K562 (cell line): ENCODE measurements around the gene MECR. TPM values are rescaled to one million over a fixed set of nuclear protein-coding genes. Genes with fewer than 3 reads are reported as not detected.

Experiments used
- ATAC-seq: fragments of 200-7000 bp; cut with Tn5 transposase; 3 replicates; pipeline ENCODE4 v1.9.1; 2020; ENCODE audit warnings: moderate library complexity
- BruUV-seq: library from RNA; stranded (reverse); fragments of 400-500 nt; replicated peaks from 2 replicates; lab custom pipeline; 2021; lab: Mats Ljungman, UMichigan
- CTCF ChIA-PET: fragments of 300-600 bp; formaldehyde crosslinking; extraction: SDS; loops from one replicate; lab custom pipeline; 2021; ENCODE audit warnings: low intra/inter-chr PET ratio; lab: Yijun Ruan, JAX
- POLR2A ChIA-PET: fragments of 300-600, 350-650 bp; sonication (Branson Sonifier 250); formaldehyde crosslinking; extraction: SDS; loops from one replicate; lab custom pipeline; 2021; ENCODE audit warnings: antibody characterized with exemption, inconsistent platforms; lab: Yijun Ruan, JAX
- DNase-seq, 4 experiments: peaks; one replicate each; pipeline versions ENCODE4 v3.0.0 to v3.0.0-alpha.2; 2011 to 2018; ENCODE audit warnings: low spot score in 3 of 4, mixed read lengths in 3 of 4; ENCODE audit errors: extremely low read depth in 1 of 4
- FAIRE-seq: peaks from 2 replicates; lab custom pipeline; 2011; peaks lifted over from hg19 to GRCh38; lab: Jason Lieb, UNC
- H2AFZ ChIP-seq: 2 replicates; pipeline ENCODE4 v1.6.0; 2011; ENCODE audit warnings: low read depth, low read length, control low read depth, inconsistent platforms
- H3K27ac ChIP-seq: fragments of 200-600 bp; 3 replicates; pipeline ENCODE4 v1.8.0; 2011; ENCODE audit warnings: low read depth, mild to moderate bottlenecking, control low read depth, inconsistent platforms, low read length, moderate library complexity, mixed read lengths; ENCODE audit errors: extremely low read depth
- H3K27me3 ChIP-seq, 2 experiments: fragments of 300-600 bp in 1 of 2; 2 replicates in 1 of 2; 3 replicates in 1 of 2; pipeline versions ENCODE4 v1.6.0 to v1.8.0; 2011; ENCODE audit warnings: inconsistent platforms in 2 of 2, low read length in 2 of 2, mild to moderate bottlenecking in 1 of 2, mixed read lengths in 1 of 2, moderate library complexity in 1 of 2; ENCODE audit not compliant: control insufficient read depth in 2 of 2, insufficient read depth in 2 of 2
- H3K36me3 ChIP-seq: fragments of 300-600 bp; 3 replicates; pipeline ENCODE4 v1.8.0; 2011; ENCODE audit warnings: mild to moderate bottlenecking, low read length, inconsistent platforms; ENCODE audit not compliant: control insufficient read depth, insufficient read depth
- H3K4me1 ChIP-seq, 2 experiments: fragments of 200-600 bp in 1 of 2; replicated peaks in 1 of 2; 2 replicates in 1 of 2; 3 replicates in 1 of 2; pipeline versions ENCODE4 v1.5.1 to v1.8.0; 2011; ENCODE audit warnings: inconsistent platforms in 2 of 2, low read length in 2 of 2, mild to moderate bottlenecking in 1 of 2, mixed read lengths in 1 of 2, moderate library complexity in 1 of 2; ENCODE audit not compliant: control insufficient read depth in 2 of 2, insufficient read depth in 2 of 2
- H3K4me2 ChIP-seq: 2 replicates; pipeline ENCODE4 v1.6.1; 2011; ENCODE audit warnings: low read length, control low read depth, inconsistent platforms, mixed read lengths; ENCODE audit not compliant: insufficient read depth
- H3K4me3 ChIP-seq: fragments of 200-600 bp; sonication (generic), shearing (Covaris generic); 2 replicates; pipeline ENCODE4 v1.5.1; 2016; ENCODE audit warnings: control low read depth, inconsistent platforms
- H3K79me2 ChIP-seq: fragments of 200-600 bp; 3 replicates; pipeline ENCODE4 v1.8.0; 2011; ENCODE audit warnings: low read length, inconsistent platforms; ENCODE audit not compliant: control insufficient read depth, insufficient read depth
- H3K9ac ChIP-seq, 2 experiments: 2 replicates each; pipeline versions ENCODE4 v1.6.0 to v1.6.1; 2011; ENCODE audit warnings: low read depth in 2 of 2, low read length in 2 of 2, control low read depth in 1 of 2, inconsistent platforms in 1 of 2, mild to moderate bottlenecking in 1 of 2, mixed read lengths in 1 of 2; ENCODE audit not compliant: insufficient read depth in 1 of 2
- H3K9me1 ChIP-seq: one replicate; pipeline ENCODE4 v1.6.0; 2011; ENCODE audit warnings: inconsistent platforms, mild to moderate bottlenecking, low read length, moderate library complexity; ENCODE audit not compliant: control insufficient read depth, insufficient read depth
- H3K9me3 ChIP-seq: replicated peaks from 2 replicates; pipeline ENCODE4 v1.5.1; 2011; ENCODE audit warnings: low read depth, low read length, inconsistent platforms; ENCODE audit not compliant: control insufficient read depth, insufficient read depth
- H4K20me1 ChIP-seq: replicated peaks from 2 replicates; pipeline ENCODE4 v1.6.1; 2011; ENCODE audit warnings: low read length, inconsistent platforms, mixed read lengths; ENCODE audit not compliant: control insufficient read depth, insufficient read depth
- ARNT ChIP-seq, 2 experiments: fragments of 450-650 bp; IDR thresholded peaks; 2 replicates each; pipeline ENCODE4 v1.6.1; 2016; ENCODE audit warnings: mild to moderate bottlenecking in 1 of 2
- ATF7 ChIP-seq: fragments of 450-650 bp; IDR thresholded peaks from 2 replicates; pipeline ENCODE4 v1.7.1; 2014; ENCODE audit warnings: mild to moderate bottlenecking, moderate library complexity
- CEBPB ChIP-seq: fragments of 450-650 bp; IDR thresholded peaks from 2 replicates; pipeline ENCODE4 v1.6.1; 2016; ENCODE audit warnings: missing genetic modification characterization, missing compliant biosample characterization
- GABPB1 ChIP-seq: sonication (generic); formaldehyde crosslinking; IDR thresholded peaks from 2 replicates; pipeline ENCODE4 v1.8.0; 2022; ENCODE audit warnings: mild to moderate bottlenecking, missing genetic modification reagents
- GTF2A2 ChIP-seq: IDR thresholded peaks from 2 replicates; pipeline ENCODE4 v1.6.1; 2016; ENCODE audit warnings: mild to moderate bottlenecking, missing genetic modification characterization, missing compliant biosample characterization
- HDAC1 ChIP-seq, 2 experiments: fragments of 450-650 bp; IDR thresholded peaks; 2 replicates each; pipeline ENCODE4 v1.6.1; 2016 to 2017; ENCODE audit warnings: inconsistent platforms in 1 of 2, mild to moderate bottlenecking in 1 of 2, moderate library complexity in 1 of 2
- HIVEP1 ChIP-seq: fragments of 250-450 bp; sonication (Bioruptor Pico); IDR thresholded peaks from 2 replicates; pipeline ENCODE4 v1.4.0; 2020; ENCODE audit warnings: mild to moderate bottlenecking
- HLTF ChIP-seq: fragments of 450-650 bp; IDR thresholded peaks from 2 replicates; pipeline ENCODE4 v1.6.1; 2016
- KDM5B ChIP-seq: fragments of 200-600 bp; sonication (generic); IDR thresholded peaks from 2 replicates; pipeline ENCODE4 v1.6.1; 2012; ENCODE audit warnings: low read depth, mild to moderate bottlenecking, moderate library complexity, low read length, control low read depth, inconsistent platforms; ENCODE audit not compliant: insufficient replicate concordance
- KLF16 ChIP-seq: IDR thresholded peaks from 2 replicates; pipeline ENCODE4 v1.6.1; 2016; ENCODE audit warnings: antibody characterized with exemption
- MAFG ChIP-seq: fragments of 450-650 bp; conservative IDR thresholded peaks from 2 replicates; pipeline ENCODE4 v1.6.1; 2016; ENCODE audit warnings: missing genetic modification characterization, missing compliant biosample characterization
- MCM2 ChIP-seq: fragments of 450-650 bp; IDR thresholded peaks from 2 replicates; pipeline ENCODE4 v1.6.1; 2017; ENCODE audit warnings: low read depth, mild to moderate bottlenecking
- POLR2A ChIP-seq: fragments of 450-650 bp; conservative IDR thresholded peaks from 2 replicates; pipeline ENCODE4 v1.6.1; 2016
- POLR2AphosphoS5 ChIP-seq: IDR thresholded peaks from 2 replicates; pipeline ENCODE4 v1.6.1; 2011; ENCODE audit warnings: mild to moderate bottlenecking, low read depth, low read length, moderate library complexity; ENCODE audit not compliant: control insufficient read depth, insufficient read depth
- SAFB2 ChIP-seq: fragments of 200-400 bp; formaldehyde crosslinking; IDR thresholded peaks from 2 replicates; pipeline ENCODE4 v1.6.1; 2018; ENCODE audit warnings: borderline replicate concordance, low read length, low read depth, moderate library complexity; ENCODE audit not compliant: severe bottlenecking
- ZNF124 ChIP-seq: sonication (generic); formaldehyde crosslinking; IDR thresholded peaks from 2 replicates; pipeline ENCODE4 v1.8.1; 2022; ENCODE audit warnings: missing genetic modification reagents
- ZNF212 ChIP-seq: fragments of 450-650 bp; formaldehyde crosslinking; IDR thresholded peaks from 2 replicates; pipeline ENCODE4 v1.4.0; 2020; ENCODE audit warnings: mild to moderate bottlenecking
- ZNF41 ChIP-seq: fragments of 250-450 bp; sonication (Bioruptor Pico); conservative IDR thresholded peaks from 2 replicates; pipeline ENCODE4 v1.4.0; 2020; ENCODE audit warnings: mild to moderate bottlenecking
- ZNF699 ChIP-seq: fragments of 250-450 bp; sonication (Bioruptor Pico); IDR thresholded peaks from 2 replicates; pipeline ENCODE4 v1.8.0; 2021; ENCODE audit warnings: mild to moderate bottlenecking, moderate library complexity; ENCODE audit not compliant: insufficient replicate concordance
- WGBS: fragments of 100-300 bp; shearing (Covaris generic); methylation state at CpG from one replicate; pipeline ENCODE4 v1.1.6; 2016; ENCODE audit warnings: low coverage, mixed read lengths; ENCODE audit not compliant: insufficient coverage; ENCODE audit errors: missing lambda C conversion rate; 5-methylcytosine and 5-hydroxymethylcytosine counted together
- in situ Hi-C: fragments of 300-500 bp; cut with MboI; formaldehyde crosslinking; loops from 4 replicates; pipeline ENCODE4 v1.15.0; 2018; ENCODE audit warnings: inconsistent platforms, mixed read lengths
- intact Hi-C: fragments of 100-400 bp; cut with micrococcal nuclease; formaldehyde crosslinking; loops from 2 replicates; pipeline ENCODE4 v1.14.2; 2022
- polyA plus RNA-seq, 8 experiments: library from polyadenylated mRNA; depleted of rRNA in 4 of 8; stranded (reverse) in 5 of 8; unstranded in 3 of 8; fragments of >200 nt; fragmentation: Nextera tagmentation in 2 of 8; fragmentation: Illumina TruSeq in 1 of 8; extraction: Ambion mirVana in 2 of 8; extraction: Trizol in 1 of 8; gene quantifications; 2 replicates each; pipeline versions ENCODE4 v1.2.1 to v1.2.3, GENCODE V29; 2011 to 2014; ENCODE audit warnings: inconsistent platforms in 1 of 8, missing spikeins in 1 of 8
- total RNA-seq, 7 experiments: library from RNA; depleted of rRNA in 6 of 7; stranded (reverse); fragments of >200 nt in 6 of 7; fragmentation: Illumina TruSeq in 2 of 7; extraction: Trizol in 2 of 7; gene quantifications; 2 replicates each; pipeline versions ENCODE4 v1.2.1 to v1.2.3, GENCODE V29; 2011 to 2021; ENCODE audit warnings: low replicate concordance in 1 of 7
- TF ChIP-seq, protein P1 (sequence below): fragments of 450-650 bp; formaldehyde crosslinking; conservative IDR thresholded peaks from 2 replicates; pipeline ENCODE4 v1.4.0; 2022; ENCODE audit warnings: mild to moderate bottlenecking, missing genetic modification characterization
- TF ChIP-seq, protein P2 (sequence below): fragments of 200-800 bp; sonication (Bioruptor generic); IDR thresholded peaks from 2 replicates; pipeline ENCODE4 v1.6.1; 2017; ENCODE audit warnings: missing genetic modification characterization, missing compliant biosample characterization

Gene MECR
- total and polyA plus RNA-seq, 9 of the 15 experiments (the other 6 are each of a cell fraction or from before 2014, with no cell fraction given): 10.4 to 58.6 (median 42.9) TPM

DNA sequence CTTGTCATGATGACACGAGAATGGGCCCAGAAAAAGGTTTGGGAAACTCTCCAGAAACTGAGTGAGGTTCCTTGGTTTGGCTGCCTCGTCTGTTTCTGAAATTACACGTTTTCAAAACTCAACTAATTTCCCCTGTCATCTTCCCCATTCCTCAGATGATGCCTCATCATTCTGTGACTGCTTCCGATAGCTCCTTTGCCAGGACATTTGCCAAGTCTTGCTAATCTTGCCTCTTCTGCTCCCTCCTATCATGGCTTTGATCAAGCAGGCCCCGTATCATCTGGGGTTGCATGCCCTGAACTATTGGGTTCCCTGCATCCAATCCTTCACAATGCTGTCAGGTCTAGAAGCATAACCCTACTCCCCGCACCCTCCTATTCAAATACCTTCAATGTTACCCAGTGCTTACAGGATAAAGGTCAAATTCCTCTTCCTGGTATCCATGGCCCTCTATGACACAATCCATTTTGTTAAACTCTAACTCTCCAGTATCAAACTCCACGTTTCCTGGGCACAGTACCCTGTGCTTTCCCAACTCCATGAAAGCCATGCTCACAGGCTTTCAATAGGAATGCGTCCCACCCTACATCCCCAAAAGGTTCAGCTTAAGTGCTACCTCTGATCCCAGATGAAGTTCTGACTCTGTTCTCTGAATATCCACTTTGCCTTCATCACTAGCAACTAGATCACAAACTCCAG is 84.8 kb downstream of the MECR start (continued):
- TF ChIP-seq POLR2AphosphoS5 (peak; percentile 61; the same call in 1 of the 2 replicates), POLR2A (peak; percentile 69), GTF2A2 (no peak), ATF7 (peak; percentile 6; the same call in 1 of the 2 replicates), KLF16 (0 out of 2 replicates have a peak, but pooled peaks have one; percentile 12), MAFG (tag) (peak; percentile 49; the same call in 1 of the 2 replicates)

DNA sequence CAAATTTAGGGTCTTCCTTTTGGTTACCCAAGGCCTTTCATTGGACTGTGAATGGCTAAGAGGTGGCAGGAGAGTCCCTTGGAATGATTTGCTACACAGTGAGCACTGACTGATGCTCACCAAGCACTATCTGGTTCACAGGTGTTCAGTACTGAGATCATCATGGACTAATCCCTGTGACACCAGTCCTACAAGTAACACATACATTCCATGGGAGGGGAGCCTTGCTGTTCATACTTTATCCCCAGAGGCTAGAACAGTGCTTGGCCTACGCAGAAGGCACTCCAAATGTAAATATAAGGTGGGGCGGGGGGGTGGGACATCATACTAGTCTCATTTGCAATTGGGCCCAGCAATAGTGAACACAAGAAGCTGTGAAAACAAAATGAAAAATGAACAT is 86.6 kb downstream of the MECR start:
- no peak overlapping the region for H3K9ac ChIP-seq
- 95% methylated on average over 2 of the region's 2 CpGs for WGBS
- FAIRE-seq (peak; percentile 6), DNase-seq (peak in 1 of 4 experiments; percentile 23), ATAC-seq (peak; percentile 9; the same call in 1 of the 3 replicates)
- peaks cover 38% of the 10 kb centered on the region for H3K36me3 ChIP-seq
- in situ Hi-C loops: no loop called here
- H4K20me1 ChIP-seq: no peaks in the 10 kb centered on the region
- intact Hi-C loops: no loop called here
- ChIA-PET CTCF (no interaction called here), POLR2A (interaction anchor here (0.6 to 2.9 kb wide), 8 partner anchors 8 to 108 kb away, joined by 3 to 12 read pairs (median 4); partner anchors contain the start of gene SRSF4)
- no TSS peak for BruUV-seq
- no peaks in the 10 kb centered on the region; the same call in 2 of the 3 replicates for H3K79me2 ChIP-seq
- no peaks in the 10 kb centered on the region for H3K9me3 ChIP-seq
- no peaks in the 10 kb centered on the region for H3K9me1 ChIP-seq
- no peak overlapping the region for H3K4me3 ChIP-seq
- TF ChIP-seq HDAC1 (IDR thresholded peaks at IDR 0.05): no peak
- no peak for TF ChIP-seq ZNF41 (CRISPR knock-in tag)
- TF ChIP-seq, protein P1, sequence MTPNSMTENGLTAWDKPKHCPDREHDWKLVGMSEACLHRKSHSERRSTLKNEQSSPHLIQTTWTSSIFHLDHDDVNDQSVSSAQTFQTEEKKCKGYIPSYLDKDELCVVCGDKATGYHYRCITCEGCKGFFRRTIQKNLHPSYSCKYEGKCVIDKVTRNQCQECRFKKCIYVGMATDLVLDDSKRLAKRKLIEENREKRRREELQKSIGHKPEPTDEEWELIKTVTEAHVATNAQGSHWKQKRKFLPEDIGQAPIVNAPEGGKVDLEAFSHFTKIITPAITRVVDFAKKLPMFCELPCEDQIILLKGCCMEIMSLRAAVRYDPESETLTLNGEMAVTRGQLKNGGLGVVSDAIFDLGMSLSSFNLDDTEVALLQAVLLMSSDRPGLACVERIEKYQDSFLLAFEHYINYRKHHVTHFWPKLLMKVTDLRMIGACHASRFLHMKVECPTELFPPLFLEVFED: no peak
- TF ChIP-seq MCM2: no peak
- TF ChIP-seq ZNF124: no peak
- TF ChIP-seq GABPB1 (CRISPR knock-in tag): no peak
- no peak for TF ChIP-seq HIVEP1 (CRISPR knock-in tag)
- TF ChIP-seq, protein P2, sequence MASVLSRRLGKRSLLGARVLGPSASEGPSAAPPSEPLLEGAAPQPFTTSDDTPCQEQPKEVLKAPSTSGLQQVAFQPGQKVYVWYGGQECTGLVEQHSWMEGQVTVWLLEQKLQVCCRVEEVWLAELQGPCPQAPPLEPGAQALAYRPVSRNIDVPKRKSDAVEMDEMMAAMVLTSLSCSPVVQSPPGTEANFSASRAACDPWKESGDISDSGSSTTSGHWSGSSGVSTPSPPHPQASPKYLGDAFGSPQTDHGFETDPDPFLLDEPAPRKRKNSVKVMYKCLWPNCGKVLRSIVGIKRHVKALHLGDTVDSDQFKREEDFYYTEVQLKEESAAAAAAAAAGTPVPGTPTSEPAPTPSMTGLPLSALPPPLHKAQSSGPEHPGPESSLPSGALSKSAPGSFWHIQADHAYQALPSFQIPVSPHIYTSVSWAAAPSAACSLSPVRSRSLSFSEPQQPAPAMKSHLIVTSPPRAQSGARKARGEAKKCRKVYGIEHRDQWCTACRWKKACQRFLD (CRISPR knock-in tag): no peak
- TF ChIP-seq ZNF699 (CRISPR knock-in tag): no peak
- TF ChIP-seq KDM5B: no peak
- TF ChIP-seq HLTF: no peak
- TF ChIP-seq SAFB2: no peak
- TF ChIP-seq CEBPB (tag): no peak
- no peak for TF ChIP-seq ARNT (IDR thresholded peaks at IDR 0.05)
- no peak for TF ChIP-seq ZNF212 (CRISPR knock-in tag)
- no peak overlapping the region for H3K4me2 ChIP-seq
- no peak overlapping the region for H2AFZ ChIP-seq
- H3K4me1 ChIP-seq: peaks cover 2 to 4% of the 10 kb centered on the region in 2 experiments; a peak in 3 of 5 replicates
- H3K27ac ChIP-seq: no peak overlapping the region
- no peaks in the 10 kb centered on the region for H3K27me3 ChIP-seq
